GM18519 (cell line): ENCODE results near the gene CWH43.
"Not testable (repeated sequence)": the region's sequence is repeated elsewhere in the genome, so short reads cannot be mapped to it uniquely, and the experiment has no call there.

Experiments used
- ATAC-seq: cut with Tn5 transposase; IDR thresholded peaks from one replicate; pipeline ENCODE4 v1.9.1; 2021; ENCODE audit warnings: mild to moderate bottlenecking, moderate library complexity; ENCODE audit not compliant: unreplicated experiment, low FRiP score

Gene CWH43

GRCh38 chr4:48974979-48975640 is 11.0 kb upstream of the CWH43 start:
- ATAC-seq: no peak

GRCh38 chr4:48976041-48976440 is 10.0 kb upstream of the CWH43 start:
- no peak for ATAC-seq

GRCh38 chr4:48979914-48980579 is 6.0 kb upstream of the CWH43 start:
- no peak for ATAC-seq

DNA sequence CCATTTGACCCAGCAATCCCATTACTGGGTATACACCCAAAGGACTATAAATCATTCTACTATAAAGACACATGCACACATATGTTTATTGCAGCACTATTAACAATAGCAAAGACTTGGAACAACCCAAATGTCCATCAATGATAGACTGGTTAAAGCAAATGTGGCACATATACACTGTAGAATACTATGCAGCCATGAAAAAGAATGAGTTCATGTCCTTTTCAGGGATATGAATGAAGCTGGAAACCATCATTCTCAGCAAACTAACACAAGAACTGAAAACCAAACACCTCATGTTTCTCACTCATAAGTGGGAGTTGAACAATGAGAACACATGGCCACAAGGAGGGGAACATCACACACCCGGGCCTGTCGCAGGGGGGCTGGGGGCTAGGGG is 2.1 kb upstream of the CWH43 start:
- ATAC-seq: not testable (repeated sequence)

DNA sequence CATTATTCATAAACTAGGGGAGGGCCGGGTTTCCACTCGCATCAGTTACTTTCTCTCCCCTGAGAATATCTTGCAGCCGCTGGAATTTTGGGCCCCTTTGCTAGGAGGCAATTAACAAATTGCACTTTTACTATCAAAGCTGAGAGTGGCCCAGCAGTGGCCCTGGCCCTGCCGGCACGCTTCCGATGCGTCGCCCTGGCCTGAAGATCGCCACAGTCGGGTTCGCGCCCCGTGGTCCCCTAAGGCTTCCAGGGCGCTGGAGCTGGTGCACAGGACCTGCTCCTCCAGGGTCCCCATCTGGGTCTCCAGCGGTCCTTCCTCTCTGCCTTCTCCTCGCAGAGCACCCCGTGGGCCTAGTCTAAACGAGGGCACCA is 486 bp upstream of the CWH43 start:
- ATAC-seq: no peak

GRCh38 chr4:48986654-48987164 is 634 bp downstream of the CWH43 start:
- no peak for ATAC-seq

DNA sequence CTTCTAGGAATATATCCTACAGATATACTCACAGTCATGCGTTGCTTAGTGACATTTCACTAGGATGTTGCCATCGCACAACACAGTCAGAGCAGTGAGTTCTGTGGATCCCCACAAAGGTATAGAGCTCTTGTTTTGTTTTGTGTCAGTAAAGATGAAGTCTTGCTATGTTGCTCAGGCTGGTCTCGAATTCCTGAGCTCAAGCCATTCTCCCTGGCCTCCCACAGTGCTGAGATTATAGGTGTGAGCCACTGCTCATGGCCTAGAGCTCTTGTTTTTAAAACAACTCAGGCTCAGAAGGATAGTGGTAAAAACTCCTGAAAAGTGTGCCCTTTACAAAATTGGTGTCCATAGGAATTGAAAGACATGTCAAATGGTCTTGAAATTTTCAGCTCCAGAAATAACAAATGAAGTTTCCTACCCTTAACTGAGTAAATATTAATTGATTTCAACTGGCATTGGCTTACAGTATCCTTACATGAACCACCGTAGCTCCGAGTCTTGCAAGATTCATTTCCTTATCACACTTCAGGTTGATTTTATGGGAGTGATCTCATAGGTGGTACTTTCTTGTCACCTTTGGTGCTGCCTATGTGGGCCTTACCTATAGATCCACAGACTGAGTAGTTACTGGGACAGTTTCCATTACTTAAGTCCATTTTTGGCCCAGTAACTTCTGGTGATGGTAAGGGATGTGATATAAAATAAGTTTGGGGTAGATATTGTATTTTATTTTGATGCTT is 3.6 kb downstream of the CWH43 start:
- no peak for ATAC-seq

- ATAC-seq: no peak
These were observed 5.3 kb downstream of the CWH43 start for GRCh38 chr4:48991357-48991756.

DNA sequence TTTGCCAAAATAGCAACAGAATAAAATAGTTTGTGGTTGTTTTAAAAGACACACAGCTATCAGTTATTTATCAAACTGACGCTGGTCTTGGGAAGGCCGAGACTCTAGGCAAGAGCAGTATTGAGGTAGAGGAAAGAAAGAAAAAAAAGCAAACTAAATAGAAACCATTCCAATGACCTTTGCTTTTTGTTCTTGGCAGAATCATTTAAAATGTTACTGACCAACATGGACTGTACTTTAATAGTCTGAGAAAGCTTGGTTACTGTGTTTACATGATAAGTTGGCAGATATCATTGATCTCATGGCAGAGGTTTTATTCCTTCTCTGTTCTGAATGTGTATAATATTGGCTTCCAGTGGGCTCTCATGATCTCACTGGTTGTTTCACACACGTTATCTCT is 11.9 kb downstream of the CWH43 start:
- ATAC-seq: no peak

DNA sequence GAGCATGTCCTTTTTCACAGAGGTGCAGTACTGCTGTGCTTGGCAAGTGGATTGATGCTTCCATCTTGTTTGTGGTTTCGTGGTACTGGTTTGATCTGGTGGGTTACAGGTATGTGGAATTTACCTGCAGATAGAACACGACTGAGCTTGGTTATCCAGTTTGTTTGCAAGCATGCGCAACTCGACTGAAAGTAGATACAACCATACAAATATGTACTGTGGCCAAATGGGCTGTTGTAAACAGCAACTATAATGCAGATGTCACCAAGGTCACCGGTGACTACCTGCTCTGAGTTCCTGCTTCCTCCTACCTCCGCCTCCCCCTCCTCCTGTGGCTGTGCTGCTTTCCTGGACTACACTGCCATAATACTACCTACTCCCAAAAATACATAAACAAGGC is 12.4 kb downstream of the CWH43 start:
- no peak for ATAC-seq

DNA sequence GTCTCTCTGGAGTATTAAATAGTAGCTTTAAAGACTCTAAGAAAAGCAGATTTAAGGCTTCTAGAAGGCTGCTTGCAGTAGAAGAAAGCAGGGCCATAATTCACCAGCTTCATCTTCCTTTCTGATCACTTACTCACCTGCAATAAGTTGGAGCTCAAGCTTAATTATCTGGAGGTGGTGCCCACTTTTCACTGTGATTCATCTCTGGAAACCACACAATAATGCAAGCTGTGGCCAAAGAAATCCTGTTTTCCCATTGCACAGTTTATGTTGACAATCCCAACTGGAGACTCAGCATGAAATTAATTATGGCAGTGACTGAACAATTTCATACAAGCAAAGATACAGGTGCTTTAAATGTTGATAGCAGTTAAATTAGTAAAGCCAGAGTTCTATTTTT is 14.7 kb downstream of the CWH43 start:
- no peak for ATAC-seq

DNA sequence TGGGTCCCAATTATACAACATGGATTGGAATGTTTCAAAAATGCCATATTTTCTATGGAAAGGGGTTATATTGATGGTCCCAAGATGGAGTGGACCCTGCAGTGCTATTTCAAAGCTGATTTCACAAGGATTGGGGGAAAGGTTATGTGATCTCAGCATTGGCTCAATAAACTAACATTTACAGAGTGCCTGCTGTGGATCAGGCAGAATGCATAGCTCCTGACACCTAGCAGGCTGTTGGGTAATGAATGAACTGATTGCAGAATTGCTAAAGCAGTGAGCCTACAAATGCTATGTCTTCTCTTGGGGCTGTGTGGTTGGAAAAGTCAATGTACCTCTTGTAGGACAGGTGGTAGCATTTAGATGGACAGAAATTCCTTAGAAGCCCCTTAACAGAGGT is 16.9 kb downstream of the CWH43 start:
- ATAC-seq: no peak

DNA sequence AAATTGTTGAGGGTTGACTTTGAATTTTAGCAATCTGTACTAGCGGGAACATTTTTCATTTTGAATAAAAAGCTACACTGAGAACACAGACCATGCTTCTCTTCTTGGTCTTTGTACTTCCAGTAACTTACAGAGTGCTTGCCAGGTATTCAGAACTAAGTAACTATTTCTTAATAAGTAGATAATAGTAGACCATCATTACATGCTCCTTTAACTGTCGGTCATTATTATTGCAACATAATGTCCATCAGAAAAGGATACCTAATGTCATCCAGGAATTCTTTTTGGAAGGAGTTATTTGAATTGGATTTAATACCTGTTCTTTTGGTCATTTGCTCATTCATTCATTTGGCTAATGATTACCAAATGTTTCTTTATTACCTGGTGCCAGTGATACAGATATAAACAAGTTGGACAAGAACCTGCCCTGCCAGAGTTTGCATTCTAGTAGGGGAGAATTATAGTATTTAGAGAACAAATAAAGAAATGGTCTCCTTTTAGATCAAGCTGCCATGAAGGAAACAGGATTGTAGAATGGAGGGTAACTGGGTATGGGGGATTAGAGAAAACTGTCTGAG is 32.7 kb downstream of the CWH43 start:
- ATAC-seq: no peak

- ATAC-seq: no peak
These were observed 46.5 kb downstream of the CWH43 start for GRCh38 chr4:49032440-49033161.

- no peak for ATAC-seq
These were observed 50.5 kb downstream of the CWH43 start for GRCh38 chr4:49036528-49036927.

DNA sequence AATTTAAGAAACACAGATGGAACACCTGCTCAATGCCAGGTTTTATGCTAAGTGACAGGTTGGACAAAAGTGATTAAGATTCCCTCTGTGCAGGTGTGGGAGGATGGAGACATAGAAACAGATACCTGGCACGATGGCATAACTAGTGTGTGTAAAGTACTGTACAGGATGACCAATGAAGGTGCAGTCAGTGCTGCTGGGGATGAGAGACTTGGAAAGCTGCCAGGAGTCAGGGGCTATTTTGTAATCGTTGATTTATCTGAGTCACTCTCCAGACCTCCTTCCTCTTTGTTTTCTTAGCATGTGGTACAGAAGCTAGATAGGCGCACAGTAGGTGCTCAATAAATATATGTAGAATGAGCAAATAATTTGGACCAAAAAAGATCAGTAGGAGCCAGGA is 58.2 kb downstream of the CWH43 start:
- no peak for ATAC-seq

GRCh38 chr4:49058306-49058705 is 72.2 kb downstream of the CWH43 start:
- no peak for ATAC-seq

GRCh38 chr4:49063670-49064069 is 77.6 kb downstream of the CWH43 start:
- no peak for ATAC-seq

DNA sequence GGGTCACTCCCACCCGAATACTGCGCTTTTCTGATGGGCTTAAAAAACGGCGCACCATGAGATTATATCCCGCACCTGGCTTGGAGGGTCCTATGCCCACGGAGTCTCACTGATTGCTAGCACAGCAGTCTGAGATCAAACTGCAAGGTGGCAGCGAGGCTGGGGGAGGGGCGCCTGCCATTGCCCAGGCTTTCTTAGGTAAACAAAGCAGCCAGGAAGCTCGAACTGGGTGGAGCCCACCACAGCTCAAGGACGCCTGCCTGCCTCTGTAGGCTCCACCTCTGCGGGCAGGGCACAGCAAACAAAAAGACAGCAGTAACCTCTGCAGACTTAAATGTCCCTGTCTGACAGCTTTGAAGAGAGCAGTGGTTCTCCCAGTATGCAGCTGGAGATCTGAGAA is 86.1 kb downstream of the CWH43 start:
- ATAC-seq: not testable (repeated sequence)

- not testable (repeated sequence) for ATAC-seq
These were observed 105.8 kb downstream of the CWH43 start for GRCh38 chr4:49091883-49092282.
